GM12892 (cell line): ENCODE measurements around the gene ACSL1.

Source experiments
- POLR2A ChIP-seq: IDR thresholded peaks from 2 replicates; pipeline ENCODE4 v1.6.1; 2011; ENCODE audit warnings: low read depth, low read length, control low read depth
- POLR2AphosphoS5 ChIP-seq: IDR thresholded peaks from 2 replicates; pipeline ENCODE4 v1.6.1; 2011; ENCODE audit warnings: low read depth, low read length, control low read depth
- TAF1 ChIP-seq: IDR thresholded peaks from 2 replicates; pipeline ENCODE4 v1.6.1; 2011; ENCODE audit warnings: low read depth, mild to moderate bottlenecking, control low read depth, low read length, borderline replicate concordance

DNA sequence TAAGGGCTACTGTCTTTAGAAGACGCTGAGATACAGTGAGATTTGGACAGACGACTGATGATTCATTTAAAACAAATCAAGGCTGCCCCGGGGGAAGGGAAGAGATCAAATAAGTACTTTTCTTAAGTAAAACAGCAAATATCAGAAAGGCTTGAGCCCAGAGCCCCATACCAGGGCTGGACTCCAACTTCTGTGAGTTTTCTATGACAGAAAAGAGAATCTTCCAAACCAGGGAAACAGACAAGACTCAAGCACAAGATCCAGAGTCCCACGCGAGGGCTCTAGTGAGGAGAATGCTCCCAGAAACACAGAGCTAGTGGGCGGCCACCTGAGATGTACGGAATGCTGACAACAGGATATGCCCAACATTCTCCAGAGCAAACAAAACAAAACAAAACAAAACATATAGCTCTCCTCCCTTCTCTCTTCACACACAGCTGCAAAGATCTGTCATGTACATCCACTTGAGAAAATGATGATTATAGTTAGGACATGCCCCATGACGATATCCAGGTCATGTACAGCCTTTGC is 13.1 kb downstream of the ACSL1 start:
- TF ChIP-seq TAF1 (no peak), POLR2A (no peak), POLR2AphosphoS5 (no peak)
